MCF 10A (cell line): ENCODE results near the gene TEX13D. TPM values are rescaled to one million over a fixed set of nuclear protein-coding genes. Genes with fewer than 3 reads are reported as not detected.

Experiments
- BruUV-seq: library from RNA; stranded (reverse); fragments of 400-500 nt; replicated peaks from 2 replicates; lab custom pipeline; 2021; lab: Mats Ljungman, UMichigan
- CTCF ChIA-PET: fragments of 300-600 bp; sonication (Branson Sonifier 250); formaldehyde crosslinking; extraction: SDS; loops from one replicate; lab custom pipeline; 2021; ENCODE audit warnings: antibody characterized with exemption, inconsistent platforms; lab: Yijun Ruan, JAX
- POLR2A ChIA-PET: fragments of 300-600, 350-650 bp; sonication (Branson Sonifier 250); formaldehyde crosslinking; extraction: SDS; loops from one replicate; lab custom pipeline; 2020; ENCODE audit warnings: antibody characterized with exemption, inconsistent platforms; lab: Yijun Ruan, JAX
- DNase-seq: peaks from one replicate; pipeline ENCODE4 v3.0.0-alpha.2; 2018; ENCODE audit not compliant: unreplicated experiment
- H3K27ac Mint-ChIP-seq: one replicate; pipeline ENCODE4 v1.8.0; 2022; ENCODE audit warnings: mild to moderate bottlenecking, low read depth, mixed read lengths; ENCODE audit not compliant: unreplicated experiment
- H3K27me3 Mint-ChIP-seq: one replicate; pipeline ENCODE4 v1.8.0; 2022; ENCODE audit warnings: mixed read lengths; ENCODE audit not compliant: insufficient read depth, unreplicated experiment
- H3K36me3 Mint-ChIP-seq: one replicate; pipeline ENCODE4 v1.8.0; 2022; ENCODE audit warnings: mild to moderate bottlenecking, moderate library complexity, mixed read lengths; ENCODE audit not compliant: insufficient read depth, unreplicated experiment
- H3K4me1 Mint-ChIP-seq: one replicate; pipeline ENCODE4 v1.8.0; 2022; ENCODE audit warnings: mixed read lengths; ENCODE audit not compliant: insufficient read depth, unreplicated experiment
- H3K4me3 Mint-ChIP-seq: one replicate; pipeline ENCODE4 v1.8.0; 2022; ENCODE audit warnings: mild to moderate bottlenecking, moderate library complexity, mixed read lengths; ENCODE audit not compliant: unreplicated experiment
- H3K9me3 Mint-ChIP-seq: one replicate; pipeline ENCODE4 v1.8.0; 2022; ENCODE audit warnings: mixed read lengths; ENCODE audit not compliant: unreplicated experiment
- CTCF ChIP-seq: fragments of 200-600 bp; IDR thresholded peaks from one replicate; pipeline ENCODE4 v1.8.0; 2022; ENCODE audit warnings: antibody characterized with exemption, mild to moderate bottlenecking; ENCODE audit not compliant: unreplicated experiment
- intact Hi-C: fragments of 100-400 bp; cut with micrococcal nuclease; formaldehyde crosslinking; loops from 2 replicates; pipeline ENCODE4 v1.14.1; 2022
- total RNA-seq: library from RNA; stranded (reverse); gene quantifications from 2 replicates; pipeline ENCODE4 v1.2.3, GENCODE V29; 2022

The TEX13D gene
- total RNA-seq, 1 experiment from 2014 or later = not detected

DNA sequence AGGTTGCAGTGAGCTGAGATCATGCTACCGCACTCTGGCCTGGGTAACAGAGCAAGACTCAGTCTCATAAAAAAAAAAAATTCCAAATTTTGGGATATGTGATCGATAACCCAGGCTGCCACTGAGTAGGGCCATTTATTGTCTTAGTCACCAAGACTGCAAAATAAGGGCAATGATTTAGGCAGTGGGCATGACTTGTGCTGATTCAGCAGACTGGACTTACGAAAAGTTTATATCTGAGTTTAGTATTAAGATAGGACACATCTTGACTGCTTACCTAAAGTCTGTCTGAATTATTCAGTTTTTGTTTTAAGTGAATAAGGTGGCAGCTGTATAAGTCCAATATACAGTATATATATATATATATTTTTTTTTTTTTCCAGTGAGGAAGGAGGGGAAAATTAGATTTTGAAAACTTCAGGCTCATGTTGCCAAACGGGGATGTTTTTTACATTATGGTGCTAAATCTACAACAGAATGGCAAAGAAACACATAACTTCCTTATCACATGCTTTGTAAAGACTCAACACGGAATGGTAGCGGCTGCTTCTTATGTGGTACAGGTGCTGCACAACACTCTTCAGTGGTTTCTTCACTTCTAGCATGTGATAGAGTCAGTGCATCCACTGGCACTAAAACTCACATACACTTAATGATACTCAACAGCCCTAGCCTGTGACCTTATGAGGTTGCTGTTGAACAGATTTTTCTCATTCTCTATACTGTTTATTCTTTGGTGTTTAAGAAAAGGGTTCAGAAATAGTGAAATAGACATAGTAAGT is 6.5 kb downstream of the TEX13D start:
- H3K27ac Mint-ChIP-seq = no peak overlapping the region

GRCh38 chrX:124341396-124342132 is 9.1 kb downstream of the TEX13D start:
- Mint-ChIP-seq H3K27me3 (no peaks in the 10 kb centered on the region), H3K4me1 (no peaks in the 10 kb centered on the region), H3K9me3 (no peaks in the 10 kb centered on the region), H3K4me3 (no peak overlapping the region), H3K36me3 (no peaks in the 10 kb centered on the region), H3K27ac (no peak overlapping the region)
- DNase-seq = no peak
- intact Hi-C loops = no loop called here
- BruUV-seq = no TSS peak
- ChIA-PET CTCF (no interaction called here), POLR2A (no interaction called here)
- no peak for TF ChIP-seq CTCF

More for the DNA sequence above, 6.5 kb downstream of the TEX13D start:
- POLR2A ChIA-PET = no interaction called here
- Mint-ChIP-seq H3K36me3 (no peaks in the 10 kb centered on the region), H3K27me3 (no peaks in the 10 kb centered on the region), H3K4me1 (no peaks in the 10 kb centered on the region), H3K4me3 (no peak overlapping the region), H3K9me3 (no peaks in the 10 kb centered on the region)
- no peak for TF ChIP-seq CTCF
- intact Hi-C loops = no loop called here
- CTCF ChIA-PET = interaction anchor here (0.6 kb wide), 1 partner anchor 14 kb away, joined by 3 read pairs; no protein-coding TSS in a partner anchor
- no peak for DNase-seq
- BruUV-seq = no TSS peak

- no peak overlapping the region for H3K4me3 Mint-ChIP-seq
- H3K36me3 Mint-ChIP-seq = no peaks in the 10 kb centered on the region
- no peaks in the 10 kb centered on the region for H3K4me1 Mint-ChIP-seq
- BruUV-seq = no TSS peak
- CTCF ChIA-PET = no interaction called here
- no peaks in the 10 kb centered on the region for H3K9me3 Mint-ChIP-seq
- TF ChIP-seq CTCF = no peak
- POLR2A ChIA-PET = no interaction called here
- intact Hi-C loops = no loop called here
- no peak overlapping the region for H3K27ac Mint-ChIP-seq
- DNase-seq = no peak
- no peaks in the 10 kb centered on the region for H3K27me3 Mint-ChIP-seq
Measured at GRCh38 chrX:124342174-124342867, 9.9 kb downstream of the TEX13D start.

GRCh38 chrX:124343016-124343415 is 10.6 kb downstream of the TEX13D start:
- no peak overlapping the region for H3K4me3 Mint-ChIP-seq
- CTCF ChIA-PET = no interaction called here
- H3K27ac Mint-ChIP-seq = no peak overlapping the region
- H3K27me3 Mint-ChIP-seq = no peaks in the 10 kb centered on the region
- no peaks in the 10 kb centered on the region for H3K9me3 Mint-ChIP-seq
- intact Hi-C loops = no loop called here
- DNase-seq = no peak
- no peaks in the 10 kb centered on the region for H3K4me1 Mint-ChIP-seq
- no peaks in the 10 kb centered on the region for H3K36me3 Mint-ChIP-seq
- POLR2A ChIA-PET = no interaction called here
- no peak for TF ChIP-seq CTCF
- BruUV-seq = no TSS peak
